K562 (cell line): ENCODE data around the gene CNRIP1. TPM values are rescaled to one million over a fixed set of nuclear protein-coding genes. Genes with fewer than 3 reads are reported as not detected.

Source experiments
- ATF3 ChIP-seq, 2 experiments: fragments of 450-650 bp in 1 of 2; sonication (generic) in 1 of 2; formaldehyde crosslinking in 1 of 2; IDR thresholded peaks in 1 of 2; conservative IDR thresholded peaks in 1 of 2; 2 replicates each; pipeline versions ENCODE4 v1.6.1 to v1.8.1; 2016 to 2023; ENCODE audit warnings: mild to moderate bottlenecking in 2 of 2, moderate library complexity in 2 of 2, inconsistent platforms in 1 of 2, missing genetic modification reagents in 1 of 2
- ATF7 ChIP-seq: fragments of 450-650 bp; IDR thresholded peaks from 2 replicates; pipeline ENCODE4 v1.7.1; 2014; ENCODE audit warnings: mild to moderate bottlenecking, moderate library complexity
- BDP1 ChIP-seq: IDR thresholded peaks from 3 replicates; pipeline ENCODE4 v1.6.1; 2011; ENCODE audit not compliant: insufficient read length, insufficient read depth
- BMI1 ChIP-seq: fragments of 150-350 bp; IDR thresholded peaks from 2 replicates; pipeline ENCODE4 v1.6.1; 2014; ENCODE audit warnings: low read length
- CC2D1A ChIP-seq: fragments of 450-650 bp; IDR thresholded peaks from 2 replicates; pipeline ENCODE4 v1.6.1; 2017; ENCODE audit warnings: mild to moderate bottlenecking
- E2F6 ChIP-seq, 2 experiments: IDR thresholded peaks; 2 replicates each; pipeline ENCODE4 v1.6.1; 2011; ENCODE audit warnings: borderline replicate concordance in 1 of 2, control low read depth in 1 of 2, low read depth in 1 of 2, low read length in 1 of 2, mild to moderate bottlenecking in 1 of 2, mixed read lengths in 1 of 2, moderate library complexity in 1 of 2; ENCODE audit not compliant: insufficient read depth in 1 of 2, insufficient read length in 1 of 2, poor library complexity in 1 of 2, severe bottlenecking in 1 of 2; ENCODE audit errors: extremely low read depth in 1 of 2
- ETV5 ChIP-seq: sonication (generic); formaldehyde crosslinking; IDR thresholded peaks from 2 replicates; pipeline ENCODE4 v1.4.0; 2020; ENCODE audit warnings: low read depth, mild to moderate bottlenecking, missing genetic modification reagents
- HEY1 ChIP-seq: fragments of 250-450 bp; sonication (Bioruptor Pico); IDR thresholded peaks from 2 replicates; pipeline ENCODE4 v1.5.0; 2020; ENCODE audit warnings: mild to moderate bottlenecking, moderate library complexity, borderline replicate concordance
- KDM5B ChIP-seq: fragments of 200-600 bp; sonication (generic); IDR thresholded peaks from 2 replicates; pipeline ENCODE4 v1.6.1; 2012; ENCODE audit warnings: low read depth, mild to moderate bottlenecking, moderate library complexity, low read length, control low read depth, inconsistent platforms; ENCODE audit not compliant: insufficient replicate concordance
- KLF6 ChIP-seq: fragments of 250-450 bp; sonication (Bioruptor Pico); IDR thresholded peaks from 2 replicates; pipeline ENCODE4 v1.4.0; 2020; ENCODE audit warnings: mild to moderate bottlenecking, moderate library complexity, borderline replicate concordance
- NFRKB ChIP-seq: fragments of 450-650 bp; IDR thresholded peaks from 2 replicates; pipeline ENCODE4 v1.6.1; 2016; ENCODE audit warnings: low read depth
- NKRF ChIP-seq: fragments of 450-650 bp; IDR thresholded peaks from 2 replicates; pipeline ENCODE4 v1.6.1; 2016; ENCODE audit warnings: borderline replicate concordance
- NONO ChIP-seq, 2 experiments: fragments of 200-400 bp in 1 of 2; fragments of 450-650 bp in 1 of 2; formaldehyde crosslinking in 1 of 2; IDR thresholded peaks; 2 replicates each; pipeline ENCODE4 v1.6.1; 2017; ENCODE audit warnings: low read depth in 2 of 2, mild to moderate bottlenecking in 2 of 2, moderate library complexity in 2 of 2, low read length in 1 of 2
- TAF1 ChIP-seq: IDR thresholded peaks from 2 replicates; pipeline ENCODE4 v1.6.1; 2011; ENCODE audit warnings: mild to moderate bottlenecking, low read length, moderate library complexity; ENCODE audit not compliant: insufficient read depth, control insufficient read depth, severe bottlenecking; ENCODE audit errors: extremely low read depth
- TBP ChIP-seq: optimal IDR thresholded peaks from 2 replicates; pipeline ENCODE3; 2011; ENCODE audit warnings: low read depth, low read length, improper control_type of control experiment
- TOE1 ChIP-seq, 2 experiments: fragments of 450-650 bp in 1 of 2; sonication (generic) in 1 of 2; formaldehyde crosslinking in 1 of 2; IDR thresholded peaks; 2 replicates each; pipeline versions ENCODE4 v1.7.1 to v1.8.0; 2016 to 2022; ENCODE audit warnings: borderline replicate concordance in 2 of 2, mild to moderate bottlenecking in 2 of 2, antibody characterized with exemption in 1 of 2, inconsistent platforms in 1 of 2, low read depth in 1 of 2, missing genetic modification reagents in 1 of 2, moderate library complexity in 1 of 2
- USF1 ChIP-seq: sonication (generic); formaldehyde crosslinking; IDR thresholded peaks from 2 replicates; pipeline ENCODE4 v1.9.0; 2022; ENCODE audit warnings: mild to moderate bottlenecking, missing genetic modification reagents
- ZFP1 ChIP-seq: fragments of 450-650 bp; formaldehyde crosslinking; IDR thresholded peaks from 2 replicates; pipeline ENCODE4 v1.4.0; 2020; ENCODE audit warnings: mild to moderate bottlenecking, mixed read lengths
- ZNF354B ChIP-seq: fragments of 250-450 bp; sonication (Bioruptor Pico); IDR thresholded peaks from 2 replicates; pipeline ENCODE4 v1.4.0; 2020
- polyA plus RNA-seq, 8 experiments: library from polyadenylated mRNA; depleted of rRNA in 4 of 8; stranded (reverse) in 5 of 8; unstranded in 3 of 8; fragments of >200 nt; fragmentation: Nextera tagmentation in 2 of 8; fragmentation: Illumina TruSeq in 1 of 8; extraction: Ambion mirVana in 2 of 8; extraction: Trizol in 1 of 8; gene quantifications; 2 replicates each; pipeline versions ENCODE4 v1.2.1 to v1.2.3, GENCODE V29; 2011 to 2014; ENCODE audit warnings: inconsistent platforms in 1 of 8, missing spikeins in 1 of 8
- total RNA-seq, 7 experiments: library from RNA; depleted of rRNA in 6 of 7; stranded (reverse); fragments of >200 nt in 6 of 7; fragmentation: Illumina TruSeq in 2 of 7; extraction: Trizol in 2 of 7; gene quantifications; 2 replicates each; pipeline versions ENCODE4 v1.2.1 to v1.2.3, GENCODE V29; 2011 to 2021; ENCODE audit warnings: low replicate concordance in 1 of 7

The CNRIP1 gene
- total and polyA plus RNA-seq, 9 of the 15 experiments (the other 6 are each of a cell fraction or from before 2014, with no cell fraction given), result 0.59 to 2.1 (median 1.5) TPM

- no peak for TF ChIP-seq NONO (IDR thresholded peaks at IDR 0.05; ENCODE audit: low read depth in 2 of 2, low read length in 1 of 2)
- peak; percentile 85; the same call in 1 of the 2 replicates for TF ChIP-seq ATF7
- TF ChIP-seq NFRKB, result no peak; the same call in 1 of the 2 replicates
- no peak for TF ChIP-seq ATF3 (IDR thresholded peaks at IDR 0.05)
- no peak for TF ChIP-seq ATF3 (CRISPR knock-in tag; conservative IDR thresholded peaks at IDR 0.05)
- 0 out of 2 replicates have a peak, but pooled peaks have one; percentile 63 for TF ChIP-seq TOE1 (IDR thresholded peaks at IDR 0.05; ENCODE audit: borderline replicate concordance)
- TF ChIP-seq TOE1 (CRISPR knock-in tag; IDR thresholded peaks at IDR 0.05; ENCODE audit: borderline replicate concordance, low read depth), result 0 out of 2 replicates have a peak, but pooled peaks have one; percentile 54
- no peak for TF ChIP-seq ZFP1 (CRISPR knock-in tag)
- no peak for TF ChIP-seq BMI1
- TF ChIP-seq CC2D1A, result no peak; the same call in 1 of the 2 replicates
- TF ChIP-seq ETV5 (CRISPR knock-in tag), result peak; percentile 89
- TF ChIP-seq KDM5B, result peak; percentile 89
- TF ChIP-seq KLF6, result no peak
- TF ChIP-seq BDP1, result no peak
- peak; percentile 90 for TF ChIP-seq USF1 (CRISPR knock-in tag)
- TF ChIP-seq TBP, result peak; percentile 76
- TF ChIP-seq TAF1, result peak; percentile 71
- TF ChIP-seq E2F6 (IDR thresholded peaks at IDR 0.05; ENCODE audit: borderline replicate concordance in 1 of 2, extremely low read depth in 1 of 2, insufficient read depth in 1 of 2, insufficient read length in 1 of 2, low read depth in 1 of 2, low read length in 1 of 2, poor library complexity in 1 of 2, severe bottlenecking in 1 of 2), result peak; percentile 62 to 89
- TF ChIP-seq HEY1, result peak; percentile 70; the same call in 1 of the 2 replicates
- no peak for TF ChIP-seq ZNF354B (CRISPR knock-in tag)
- TF ChIP-seq NKRF, result peak; percentile 63
These were observed 67.1 kb downstream of the CNRIP1 start, which contains the start of gene PPP3R1 (continued) for GRCh38 chr2:68252400-68253218.
